ENCODE data around the gene DNAJB2. TPM values are rescaled to one million over a fixed set of nuclear protein-coding genes. Genes with fewer than 3 reads are reported as not detected.

DNAJB2 gene
- total RNA-seq, 4 donors from 2014 or later, result 22.7 to 95.0 (median 54.3) TPM

- DNase-seq, result no peak
- 89 to 97% methylated on average over 4 to 9 of the region's 9 CpGs for WGBS, 2 donors (ENCODE audit: low coverage in 1 of 2)
- H3K9me3 ChIP-seq, result no peaks in the 10 kb centered on the region
- peaks cover 0 to 24% (median 15%) of the 10 kb centered on the region in 4 donors for H3K4me1 ChIP-seq
- H3K36me3 ChIP-seq, result no peaks in the 10 kb centered on the region
- H3K27me3 ChIP-seq, result no peaks in the 10 kb centered on the region
- no peak overlapping the region for H3K4me3 ChIP-seq
- in situ Hi-C loops (cut with MboI; ENCODE audit: low pct_ligation_motif_present in 1 of 4, low pct_unique_long_range_greater_than_20kb in 1 of 4, low sequenced_read_pairs in 3 of 4), result loop anchor here (10.0 to 25.0 kb wide), 3 partner anchors 118 to 238 kb away; partner anchors contain the start of genes SLC23A3 (in 3 of the 4), CNPPD1 (in 2 of the 4), RETREG2 (in 2 of the 4) and NHEJ1 (in 1 of the 4)
- no peak for TF ChIP-seq CTCF (IDR thresholded peaks at IDR 0.05)
- TF ChIP-seq POLR2A (IDR thresholded peaks at IDR 0.05), result no peak
- no peak for TF ChIP-seq POLR2AphosphoS5 (IDR thresholded peaks at IDR 0.05)
- intact Hi-C loops (cut with DNase I; ENCODE audit: low total_unique reads), result loop anchor here (5.0 to 10.0 kb wide), 2 partner anchors 68 to 130 kb away; partner anchors contain the start of genes ANKZF1, ATG9A and NHEJ1
- H3K27ac ChIP-seq, result no peak overlapping the region
Observed at GRCh38 chr2:219292616-219293015, 13.4 kb downstream of the DNAJB2 start.

GRCh38 chr2:219293736-219294231, 14.6 kb downstream of the DNAJB2 start:
- Histone ChIP-seq H3K4me3 (no peak overlapping the region), H3K4me1 (peaks cover under 1 to 27% (median 16%) of the 10 kb centered on the region in 4 donors), H3K36me3 (no peaks in the 10 kb centered on the region), H3K27me3 (no peaks in the 10 kb centered on the region), H3K9me3 (no peaks in the 10 kb centered on the region), H3K27ac (peak overlapping the region; percentile 78 to 90 (median 84))
- TF ChIP-seq POLR2AphosphoS5 (IDR thresholded peaks at IDR 0.05) (no peak), EP300 (IDR thresholded peaks at IDR 0.05; ENCODE audit: low read depth) (no peak), POLR2A (IDR thresholded peaks at IDR 0.05) (no peak), CTCF (IDR thresholded peaks at IDR 0.05) (no peak)
- in situ Hi-C loops (cut with MboI; ENCODE audit: low pct_ligation_motif_present in 1 of 4, low pct_unique_long_range_greater_than_20kb in 1 of 4, low sequenced_read_pairs in 3 of 4) (loop anchor here (10.0 to 25.0 kb wide), 3 partner anchors 119 to 239 kb away; partner anchors contain the start of genes SLC23A3 (in 3 of the 4), CNPPD1 (in 2 of the 4), RETREG2 (in 2 of the 4) and NHEJ1 (in 1 of the 4)), intact Hi-C loops (cut with DNase I; ENCODE audit: low total_unique reads) (loop anchor here (2.0 to 10.0 kb wide), 3 partner anchors 17 to 131 kb away; partner anchors contain the start of genes ANKZF1, ATG9A and NHEJ1)
- DNase-seq, result no peak
- WGBS, 2 donors (ENCODE audit: low coverage in 1 of 2), result 73 to 80% methylated on average over 1 to 5 of the region's 5 CpGs

GRCh38 chr2:219294356-219295351, 15.5 kb downstream of the DNAJB2 start:
- H3K9me3 ChIP-seq, result no peaks in the 10 kb centered on the region
- peak overlapping the region; percentile 53 to 75 (median 60) for H3K4me3 ChIP-seq
- intact Hi-C loops (cut with DNase I; ENCODE audit: low total_unique reads), result loop anchor here (2.0 to 10.0 kb wide), 3 partner anchors 18 to 132 kb away; partner anchors contain the start of genes ANKZF1, ATG9A and NHEJ1
- TF ChIP-seq POLR2A (IDR thresholded peaks at IDR 0.05), result peak; percentile 29
- no peak for TF ChIP-seq EP300 (IDR thresholded peaks at IDR 0.05; ENCODE audit: low read depth)
- peak; percentile 92 to 100 (median 99) for TF ChIP-seq CTCF (IDR thresholded peaks at IDR 0.05)
- TF ChIP-seq POLR2AphosphoS5 (IDR thresholded peaks at IDR 0.05), result peak in 2 of 3 donors; percentile 42 to 57
- DNase-seq, result peak; percentile 91
- WGBS, 2 donors (ENCODE audit: low coverage in 1 of 2), result 16 to 35% methylated on average over 9 to 40 of the region's 67 CpGs
- H3K4me1 ChIP-seq, result peaks cover 3 to 24% (median 14%) of the 10 kb centered on the region in 4 donors
- peak overlapping the region; percentile 78 to 90 (median 84) for H3K27ac ChIP-seq
- H3K36me3 ChIP-seq, result no peaks in the 10 kb centered on the region
- in situ Hi-C loops (cut with MboI; ENCODE audit: low pct_ligation_motif_present in 1 of 4, low pct_unique_long_range_greater_than_20kb in 1 of 4, low sequenced_read_pairs in 3 of 4), result loop anchor here (10.0 to 25.0 kb wide), 3 partner anchors 120 to 240 kb away; partner anchors contain the start of genes SLC23A3 (in 3 of the 4), CNPPD1 (in 2 of the 4), RETREG2 (in 2 of the 4) and NHEJ1 (in 1 of the 4)
- peaks cover 5% of the 10 kb centered on the region for H3K27me3 ChIP-seq
